ENCODE data around the gene EMC7. TPM values are rescaled to one million over a fixed set of nuclear protein-coding genes. Genes with fewer than 3 reads are reported as not detected.

The EMC7 gene
- total and polyA plus RNA-seq, 10 of the 15 experiments (the other 5 are each of a cell fraction or from before 2014, with no cell fraction given) = 16.5 to 88.9 (median 45.0) TPM

DNA sequence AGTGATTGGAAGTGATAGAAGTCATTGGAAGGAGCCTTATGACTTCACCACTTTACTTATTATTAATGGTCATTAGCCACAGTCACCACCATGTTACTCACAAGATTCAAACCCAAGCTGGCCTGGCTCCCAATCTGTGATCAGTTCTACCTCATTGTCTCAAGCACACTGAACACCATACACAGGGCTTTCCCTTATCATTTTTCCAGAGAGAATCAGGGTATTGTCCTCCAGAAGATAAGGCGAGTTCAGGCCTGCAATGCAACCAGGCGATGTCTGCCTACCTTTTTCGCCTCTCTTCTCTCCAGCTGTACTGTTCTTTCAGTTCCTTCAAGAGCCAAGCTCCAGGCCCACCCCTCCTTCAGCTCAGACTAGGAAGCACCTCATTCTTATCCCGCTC lies 24.9 kb downstream of the EMC7 start:
- 81% methylated on average over 4 of the region's 4 CpGs for WGBS (ENCODE audit: insufficient coverage, insufficient replicate concordance, low lambda C conversion rate, missing lambda C conversion rate)
- Histone ChIP-seq H4K20me1 (ENCODE audit: control insufficient read depth, insufficient read depth) (no peaks in the 10 kb centered on the region), H3K27ac (ENCODE audit: control insufficient read depth, insufficient read depth) (no peak overlapping the region), H3K79me2 (ENCODE audit: control insufficient read depth, insufficient read depth, low read length) (no peaks in the 10 kb centered on the region), H3K27me3 (replicated peaks in 1 of 2; ENCODE audit: control insufficient read depth in 2 of 2, insufficient read depth in 2 of 2, low read length in 1 of 2) (no peaks in the 10 kb centered on the region), H3K36me3 (ENCODE audit: control insufficient read depth in 2 of 2, insufficient read depth in 2 of 2, low read length in 1 of 2) (no peaks in the 10 kb centered on the region), H3K4me3 (no peak overlapping the region), H2AFZ (ENCODE audit: control insufficient read depth, low read depth, low read length) (no peak overlapping the region), H3K4me2 (ENCODE audit: control insufficient read depth, insufficient read depth) (no peak overlapping the region), H3K4me1 (ENCODE audit: control insufficient read depth, insufficient read depth, low read length) (no peaks in the 10 kb centered on the region), H3K9ac (ENCODE audit: control insufficient read depth, insufficient read depth, low read length) (no peak overlapping the region), H3K9me3 (replicated peaks; ENCODE audit: control insufficient read depth, insufficient read depth, low read length) (no peaks in the 10 kb centered on the region)
- ATAC-seq (no peak), FAIRE-seq (no peak), DNase-seq (ENCODE audit: low read depth, low spot score) (no peak)
- no peak for TF ChIP-seq RCOR1 (conservative IDR thresholded peaks at IDR 0.05; ENCODE audit: low read depth, low read length)
- no peak for TF ChIP-seq ATF7 (IDR thresholded peaks at IDR 0.05; ENCODE audit: low read depth)
- TF ChIP-seq SREBF1 (IDR thresholded peaks at IDR 0.05; ENCODE audit: low read length) = no peak
- TF ChIP-seq NR2C1 (IDR thresholded peaks at IDR 0.05) = no peak
- TF ChIP-seq CHD4 (IDR thresholded peaks at IDR 0.05) = no peak
- TF ChIP-seq SPI1 (IDR thresholded peaks at IDR 0.05; ENCODE audit: borderline replicate concordance, insufficient read depth, low read depth, low read length) = no peak
- TF ChIP-seq SUZ12 (IDR thresholded peaks at IDR 0.05; ENCODE audit: unreplicated experiment) = no peak
- TF ChIP-seq MTA2 (IDR thresholded peaks at IDR 0.05; ENCODE audit: low read depth) = no peak
- TF ChIP-seq LARP7 (IDR thresholded peaks at IDR 0.05) = no peak
- no peak for TF ChIP-seq ZNF24 (IDR thresholded peaks at IDR 0.05)
- no peak for TF ChIP-seq RELA (IDR thresholded peaks at IDR 0.05; ENCODE audit: borderline replicate concordance, partially characterized antibody)
- SMC1A ChIA-PET (ENCODE audit: uncharacterized antibody, unreplicated experiment) = no interaction called here
- in situ Hi-C loops (cut with MboI) = no loop called here
- CTCF ChIA-PET = no interaction called here
- RAD21 ChIA-PET (ENCODE audit: unreplicated experiment) = no interaction called here
- POLR2A ChIA-PET = no interaction called here
- intact Hi-C loops (cut with micrococcal nuclease; ENCODE audit: unreplicated experiment) = no loop called here
- no TSS peak for BruUV-seq (replicated peaks)

DNA sequence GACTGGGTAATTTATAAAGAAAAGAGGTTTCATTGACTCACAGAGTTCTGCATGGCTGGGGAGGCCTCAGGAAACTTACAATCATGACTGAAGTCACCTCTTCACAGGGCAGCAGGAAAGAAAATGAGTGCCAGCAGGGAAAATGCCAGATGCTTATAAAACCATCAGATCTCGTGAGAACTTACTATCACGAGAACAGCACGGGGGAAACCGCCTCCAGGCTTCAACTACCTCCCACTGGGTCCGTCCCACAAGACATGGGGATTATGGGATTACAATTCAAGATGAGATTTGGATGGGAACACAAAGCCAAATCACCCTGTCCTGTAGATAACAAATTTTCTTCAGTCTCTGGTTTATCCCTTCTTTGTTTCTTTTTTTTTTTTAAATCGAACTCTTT lies 31.7 kb downstream of the EMC7 start:
- no peaks in the 10 kb centered on the region for H3K9me3 ChIP-seq (replicated peaks; ENCODE audit: control insufficient read depth, insufficient read depth, low read length)
- ChIA-PET SMC1A (ENCODE audit: uncharacterized antibody, unreplicated experiment) (interaction anchor here (0.9 kb wide), 1 partner anchor 40 kb away, joined by 3 read pairs; no protein-coding TSS in a partner anchor), RAD21 (ENCODE audit: unreplicated experiment) (no interaction called here), CTCF (no interaction called here), POLR2A (no interaction called here)
- no peaks in the 10 kb centered on the region for H4K20me1 ChIP-seq (ENCODE audit: control insufficient read depth, insufficient read depth)
- no peak overlapping the region for H3K9ac ChIP-seq (ENCODE audit: control insufficient read depth, insufficient read depth, low read length)
- H3K4me3 ChIP-seq = no peak overlapping the region
- H3K4me1 ChIP-seq (ENCODE audit: control insufficient read depth, insufficient read depth, low read length) = no peaks in the 10 kb centered on the region
- no peak overlapping the region for H3K4me2 ChIP-seq (ENCODE audit: control insufficient read depth, insufficient read depth)
- BruUV-seq (replicated peaks) = no TSS peak
- DNase-seq (ENCODE audit: low read depth, low spot score) (no peak), ATAC-seq (no peak), FAIRE-seq (no peak)
- H3K27ac ChIP-seq (ENCODE audit: control insufficient read depth, insufficient read depth) = no peak overlapping the region
- H3K36me3 ChIP-seq (ENCODE audit: control insufficient read depth in 2 of 2, insufficient read depth in 2 of 2, low read length in 1 of 2) = no peaks in the 10 kb centered on the region
- no peaks in the 10 kb centered on the region for H3K27me3 ChIP-seq (replicated peaks in 1 of 2; ENCODE audit: control insufficient read depth in 2 of 2, insufficient read depth in 2 of 2, low read length in 1 of 2)
- intact Hi-C loops (cut with micrococcal nuclease; ENCODE audit: unreplicated experiment) = no loop called here
- H3K79me2 ChIP-seq (ENCODE audit: control insufficient read depth, insufficient read depth, low read length) = no peaks in the 10 kb centered on the region
- in situ Hi-C loops (cut with MboI) = loop anchor here (25.0 kb wide), 1 partner anchor 517 kb away; the partner anchor contains the start of gene GOLGA8B
- WGBS (ENCODE audit: insufficient coverage, insufficient replicate concordance, low lambda C conversion rate, missing lambda C conversion rate) = 66% methylated on average over 6 of the region's 6 CpGs
- no peak overlapping the region for H2AFZ ChIP-seq (ENCODE audit: control insufficient read depth, low read depth, low read length)
- no peak for TF ChIP-seq RCOR1 (conservative IDR thresholded peaks at IDR 0.05; ENCODE audit: low read depth, low read length)
- no peak for TF ChIP-seq POU2F2 (IDR thresholded peaks at IDR 0.05; ENCODE audit: borderline replicate concordance, low read depth, low read length)
- TF ChIP-seq TCF3 (IDR thresholded peaks at IDR 0.05; ENCODE audit: borderline replicate concordance, insufficient read depth, low read depth, low read length) = no peak
- TF ChIP-seq, protein P1, sequence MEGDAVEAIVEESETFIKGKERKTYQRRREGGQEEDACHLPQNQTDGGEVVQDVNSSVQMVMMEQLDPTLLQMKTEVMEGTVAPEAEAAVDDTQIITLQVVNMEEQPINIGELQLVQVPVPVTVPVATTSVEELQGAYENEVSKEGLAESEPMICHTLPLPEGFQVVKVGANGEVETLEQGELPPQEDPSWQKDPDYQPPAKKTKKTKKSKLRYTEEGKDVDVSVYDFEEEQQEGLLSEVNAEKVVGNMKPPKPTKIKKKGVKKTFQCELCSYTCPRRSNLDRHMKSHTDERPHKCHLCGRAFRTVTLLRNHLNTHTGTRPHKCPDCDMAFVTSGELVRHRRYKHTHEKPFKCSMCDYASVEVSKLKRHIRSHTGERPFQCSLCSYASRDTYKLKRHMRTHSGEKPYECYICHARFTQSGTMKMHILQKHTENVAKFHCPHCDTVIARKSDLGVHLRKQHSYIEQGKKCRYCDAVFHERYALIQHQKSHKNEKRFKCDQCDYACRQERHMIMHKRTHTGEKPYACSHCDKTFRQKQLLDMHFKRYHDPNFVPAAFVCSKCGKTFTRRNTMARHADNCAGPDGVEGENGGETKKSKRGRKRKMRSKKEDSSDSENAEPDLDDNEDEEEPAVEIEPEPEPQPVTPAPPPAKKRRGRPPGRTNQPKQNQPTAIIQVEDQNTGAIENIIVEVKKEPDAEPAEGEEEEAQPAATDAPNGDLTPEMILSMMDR (IDR thresholded peaks at IDR 0.05 in 2 of 3, conservative IDR thresholded peaks at IDR 0.05 in 1 of 3; ENCODE audit: control insufficient read depth in 2 of 3, extremely low read depth in 1 of 3, insufficient read depth in 1 of 3, low read depth in 3 of 3, low read length in 3 of 3) = no peak
- TF ChIP-seq, protein P2, sequence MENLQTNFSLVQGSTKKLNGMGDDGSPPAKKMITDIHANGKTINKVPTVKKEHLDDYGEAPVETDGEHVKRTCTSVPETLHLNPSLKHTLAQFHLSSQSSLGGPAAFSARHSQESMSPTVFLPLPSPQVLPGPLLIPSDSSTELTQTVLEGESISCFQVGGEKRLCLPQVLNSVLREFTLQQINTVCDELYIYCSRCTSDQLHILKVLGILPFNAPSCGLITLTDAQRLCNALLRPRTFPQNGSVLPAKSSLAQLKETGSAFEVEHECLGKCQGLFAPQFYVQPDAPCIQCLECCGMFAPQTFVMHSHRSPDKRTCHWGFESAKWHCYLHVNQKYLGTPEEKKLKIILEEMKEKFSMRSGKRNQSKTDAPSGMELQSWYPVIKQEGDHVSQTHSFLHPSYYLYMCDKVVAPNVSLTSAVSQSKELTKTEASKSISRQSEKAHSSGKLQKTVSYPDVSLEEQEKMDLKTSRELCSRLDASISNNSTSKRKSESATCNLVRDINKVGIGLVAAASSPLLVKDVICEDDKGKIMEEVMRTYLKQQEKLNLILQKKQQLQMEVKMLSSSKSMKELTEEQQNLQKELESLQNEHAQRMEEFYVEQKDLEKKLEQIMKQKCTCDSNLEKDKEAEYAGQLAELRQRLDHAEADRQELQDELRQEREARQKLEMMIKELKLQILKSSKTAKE (IDR thresholded peaks at IDR 0.05; ENCODE audit: low read depth, poor library complexity, severe bottlenecking) = no peak
